Uterus (tissue), 2 donors: ENCODE measurements around the gene RGSL1.
"Not testable (repeated sequence)": the region's sequence is repeated elsewhere in the genome, so short reads cannot be mapped to it uniquely, and the experiment has no call there.

ENCODE experiments used
- POLR2A ChIP-seq, 2 donors: fragments of 450-650 bp; IDR thresholded peaks; one replicate each; pipeline ENCODE4 v1.6.1; 2016; ENCODE audit warnings: antibody characterized with exemption in 2 of 2, mild to moderate bottlenecking in 1 of 2, moderate library complexity in 1 of 2
- TF ChIP-seq, protein P1 (sequence below), 4 experiments: fragments of 200-600 bp in 2 of 4; fragments of 450-650 bp in 2 of 4; sonication (generic) in 2 of 4; IDR thresholded peaks; one replicate each; pipeline ENCODE4 v1.5.1; 2016 to 2019; ENCODE audit warnings: antibody characterized with exemption in 4 of 4, mild to moderate bottlenecking in 2 of 4, moderate library complexity in 1 of 4

DNA sequence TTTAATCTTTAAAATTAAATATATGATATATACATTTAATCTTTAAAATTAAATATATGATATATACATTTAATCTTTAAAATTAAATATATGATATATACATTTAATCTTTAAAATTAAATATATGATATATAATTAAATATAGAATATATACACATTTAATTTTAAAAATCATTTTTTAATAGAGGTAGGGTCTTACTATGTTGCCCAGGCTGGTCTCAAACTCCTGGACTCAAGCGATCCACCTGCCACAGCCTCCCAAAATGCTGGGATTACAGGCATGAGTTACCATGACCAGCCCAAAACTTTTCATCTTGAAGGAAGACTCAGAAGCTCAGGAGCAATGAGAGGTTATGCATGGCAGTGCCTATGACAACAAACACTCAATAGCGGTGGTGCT lies 2.8 kb upstream of the RGSL1 start:
- TF ChIP-seq, protein P1, sequence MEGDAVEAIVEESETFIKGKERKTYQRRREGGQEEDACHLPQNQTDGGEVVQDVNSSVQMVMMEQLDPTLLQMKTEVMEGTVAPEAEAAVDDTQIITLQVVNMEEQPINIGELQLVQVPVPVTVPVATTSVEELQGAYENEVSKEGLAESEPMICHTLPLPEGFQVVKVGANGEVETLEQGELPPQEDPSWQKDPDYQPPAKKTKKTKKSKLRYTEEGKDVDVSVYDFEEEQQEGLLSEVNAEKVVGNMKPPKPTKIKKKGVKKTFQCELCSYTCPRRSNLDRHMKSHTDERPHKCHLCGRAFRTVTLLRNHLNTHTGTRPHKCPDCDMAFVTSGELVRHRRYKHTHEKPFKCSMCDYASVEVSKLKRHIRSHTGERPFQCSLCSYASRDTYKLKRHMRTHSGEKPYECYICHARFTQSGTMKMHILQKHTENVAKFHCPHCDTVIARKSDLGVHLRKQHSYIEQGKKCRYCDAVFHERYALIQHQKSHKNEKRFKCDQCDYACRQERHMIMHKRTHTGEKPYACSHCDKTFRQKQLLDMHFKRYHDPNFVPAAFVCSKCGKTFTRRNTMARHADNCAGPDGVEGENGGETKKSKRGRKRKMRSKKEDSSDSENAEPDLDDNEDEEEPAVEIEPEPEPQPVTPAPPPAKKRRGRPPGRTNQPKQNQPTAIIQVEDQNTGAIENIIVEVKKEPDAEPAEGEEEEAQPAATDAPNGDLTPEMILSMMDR (IDR thresholded peaks at IDR 0.05): not testable (repeated sequence)
- not testable (repeated sequence) for TF ChIP-seq POLR2A (IDR thresholded peaks at IDR 0.05)
